D721Med (cell line): ENCODE data around the gene LIPF.

ENCODE experiments used
- DNase-seq: peaks from one replicate; pipeline ENCODE4 v3.0.0; 2011; ENCODE audit warnings: low spot score; ENCODE audit not compliant: insufficient read length
- FAIRE-seq: peaks from 2 replicates; lab custom pipeline; 2011; peaks lifted over from hg19 to GRCh38; lab: Jason Lieb, UNC
- CTCF ChIP-seq: IDR thresholded peaks from 2 replicates; pipeline ENCODE4 v1.5.1; 2012; ENCODE audit warnings: mild to moderate bottlenecking, control low read depth; ENCODE audit not compliant: insufficient read depth; ENCODE audit errors: missing control alignments

LIPF gene

GRCh38 chr10:88640186-88640585, 24.1 kb upstream of the LIPF start:
- FAIRE-seq (no peak), DNase-seq (no peak)
- TF ChIP-seq CTCF = no peak

- FAIRE-seq (no peak), DNase-seq (no peak)
- no peak for TF ChIP-seq CTCF
Measured at GRCh38 chr10:88642209-88642608, 22.0 kb upstream of the LIPF start.

GRCh38 chr10:88642963-88643362, 21.3 kb upstream of the LIPF start:
- FAIRE-seq (no peak), DNase-seq (no peak)
- TF ChIP-seq CTCF = no peak

GRCh38 chr10:88647061-88647615, 17.1 kb upstream of the LIPF start:
- no peak for TF ChIP-seq CTCF
- FAIRE-seq = no peak
- no peak for DNase-seq

- no peak for DNase-seq
- FAIRE-seq = no peak
- no peak for TF ChIP-seq CTCF
Measured at GRCh38 chr10:88651101-88651551, 13.1 kb upstream of the LIPF start.

GRCh38 chr10:88652616-88653015, 11.6 kb upstream of the LIPF start:
- no peak for TF ChIP-seq CTCF
- no peak for DNase-seq
- no peak for FAIRE-seq

- TF ChIP-seq CTCF = no peak
- DNase-seq = no peak
- FAIRE-seq = no peak
Measured at GRCh38 chr10:88657901-88658300, 6.3 kb upstream of the LIPF start.
